ENCODE data around the gene XRCC5.

The XRCC5 gene

DNA sequence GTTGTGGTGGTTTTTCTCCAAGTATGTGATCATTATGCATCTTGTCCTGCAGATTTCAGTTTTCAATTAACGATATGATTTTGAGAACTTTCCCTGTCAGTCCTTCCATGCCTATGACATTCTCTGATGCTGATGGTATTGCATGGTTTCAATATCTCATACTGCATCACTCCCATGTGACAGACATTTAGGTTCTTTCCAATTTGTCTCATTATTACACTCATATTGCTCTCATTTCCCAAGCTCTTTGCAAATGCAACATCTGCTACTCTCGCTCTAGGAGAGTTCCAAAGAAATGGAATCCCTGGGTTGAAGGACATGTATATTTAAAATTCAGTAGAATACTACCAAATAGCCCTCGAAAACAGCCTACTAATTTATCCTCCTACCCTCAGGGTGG, 137.6 kb downstream of the XRCC5 start:
- Histone ChIP-seq H3K4me1 (ENCODE audit: control insufficient read depth, insufficient read depth, low read length) (no peaks in the 10 kb centered on the region), H3K27ac (ENCODE audit: low read length) (no peak overlapping the region), H3K9me3 (ENCODE audit: control insufficient read depth in 2 of 2, low read length in 2 of 2) (peaks cover 0 to 7% of the 10 kb centered on the region in 2 donors), H3K27me3 (ENCODE audit: control insufficient read depth in 1 of 2, insufficient read depth in 2 of 2, low read length in 2 of 2) (no peaks in the 10 kb centered on the region), H3K9ac (ENCODE audit: low read length in 2 of 2) (no peak overlapping the region), H3K36me3 (ENCODE audit: control insufficient read depth in 2 of 2, insufficient read depth in 2 of 2, low read length in 2 of 2) (no peaks in the 10 kb centered on the region), H3K4me3 (ENCODE audit: low read length in 2 of 2) (no peak overlapping the region)

All from stomach smooth muscle (tissue), 2 donors.